GM21367 (cell line): ENCODE data around the gene CINP.
"Not testable (repeated sequence)": the region's sequence is repeated elsewhere in the genome, so short reads cannot be mapped to it uniquely, and the experiment has no call there.

Source experiments
- ATAC-seq: cut with Tn5 transposase; IDR thresholded peaks from one replicate; pipeline ENCODE4 v1.9.1; 2021; ENCODE audit not compliant: unreplicated experiment

Gene CINP

DNA sequence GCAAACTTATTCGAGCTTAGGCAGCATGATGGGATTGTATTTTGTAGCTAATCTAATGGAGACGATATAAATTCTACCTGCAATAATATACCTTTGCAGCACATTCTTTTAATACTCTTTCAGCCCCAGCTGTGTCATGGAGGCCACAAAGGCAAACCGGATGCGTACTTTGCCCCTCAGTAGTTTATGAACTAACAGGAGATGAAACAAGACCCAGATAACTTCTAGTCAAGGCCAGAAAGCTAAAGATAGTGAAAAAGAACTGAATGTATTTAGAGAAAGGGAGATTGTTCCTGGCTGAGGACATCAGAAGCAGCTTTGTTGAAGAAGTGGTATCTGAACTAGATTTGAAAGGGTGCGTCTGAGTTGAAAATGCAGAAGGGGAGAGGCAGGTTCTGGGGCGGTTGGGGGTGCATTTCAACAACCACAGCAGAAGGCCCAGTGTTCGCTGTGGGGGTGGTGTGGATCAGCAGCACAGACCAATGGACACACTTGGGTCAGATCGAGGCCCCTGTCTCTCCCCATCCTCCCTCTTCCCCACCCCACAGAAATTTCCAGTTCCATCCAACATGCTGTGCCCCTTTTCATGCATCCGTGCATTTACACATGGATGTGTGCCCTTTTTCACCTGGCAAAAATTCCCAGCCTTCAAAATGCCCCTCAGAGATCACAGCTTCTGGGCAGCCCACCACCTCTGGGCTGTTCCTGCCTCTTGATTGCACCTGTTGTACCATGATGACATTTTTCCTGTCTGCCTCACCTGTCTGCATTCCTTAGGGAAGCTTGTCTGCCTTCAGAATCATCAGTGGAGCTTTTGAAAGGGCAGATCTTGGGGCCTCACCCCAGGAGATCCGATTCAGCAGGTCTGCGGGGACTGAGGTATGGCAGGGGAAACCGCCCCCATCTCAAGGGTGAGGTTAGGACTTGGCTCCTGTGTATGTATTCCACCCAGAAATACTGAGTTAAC is 41.0 kb downstream of the CINP start:
- ATAC-seq: no peak

DNA sequence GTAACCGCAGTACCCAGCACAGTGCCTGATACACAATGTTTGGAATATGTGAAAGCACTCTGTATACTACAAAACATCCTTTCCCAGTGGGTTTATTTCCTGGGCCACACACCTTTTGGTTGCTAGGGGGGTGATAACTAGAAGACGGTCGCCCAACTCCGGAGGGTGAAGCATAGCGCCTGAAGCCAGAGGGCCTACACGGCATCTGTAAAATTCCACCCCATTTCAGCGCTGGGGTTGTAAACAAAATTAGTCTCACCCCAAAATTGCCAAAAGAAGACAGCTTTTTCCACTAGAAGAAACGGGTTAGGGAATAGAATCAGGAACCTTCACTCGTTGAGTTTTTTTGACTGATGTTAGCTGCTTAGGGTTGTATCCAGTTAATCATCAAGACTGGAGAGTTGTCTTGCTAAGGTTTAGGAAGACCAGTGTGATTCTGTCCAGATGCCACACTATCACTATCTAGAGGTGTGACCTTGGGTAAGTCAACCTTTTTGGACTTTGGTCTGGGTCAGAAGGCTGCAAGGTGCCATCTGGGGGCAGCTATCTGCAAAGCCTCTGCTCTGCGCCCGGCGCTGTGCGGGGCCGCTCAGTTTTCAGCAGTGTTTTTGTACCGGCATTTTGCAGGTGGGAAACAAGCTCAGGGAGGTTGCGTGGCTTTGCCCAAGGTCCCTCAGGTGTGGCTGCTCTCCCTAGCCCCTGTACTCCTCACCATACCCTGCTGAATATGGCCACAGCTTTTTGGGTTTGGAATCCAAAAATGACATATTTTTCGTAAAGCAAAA is 41.8 kb downstream of the CINP start:
- no peak for ATAC-seq

DNA sequence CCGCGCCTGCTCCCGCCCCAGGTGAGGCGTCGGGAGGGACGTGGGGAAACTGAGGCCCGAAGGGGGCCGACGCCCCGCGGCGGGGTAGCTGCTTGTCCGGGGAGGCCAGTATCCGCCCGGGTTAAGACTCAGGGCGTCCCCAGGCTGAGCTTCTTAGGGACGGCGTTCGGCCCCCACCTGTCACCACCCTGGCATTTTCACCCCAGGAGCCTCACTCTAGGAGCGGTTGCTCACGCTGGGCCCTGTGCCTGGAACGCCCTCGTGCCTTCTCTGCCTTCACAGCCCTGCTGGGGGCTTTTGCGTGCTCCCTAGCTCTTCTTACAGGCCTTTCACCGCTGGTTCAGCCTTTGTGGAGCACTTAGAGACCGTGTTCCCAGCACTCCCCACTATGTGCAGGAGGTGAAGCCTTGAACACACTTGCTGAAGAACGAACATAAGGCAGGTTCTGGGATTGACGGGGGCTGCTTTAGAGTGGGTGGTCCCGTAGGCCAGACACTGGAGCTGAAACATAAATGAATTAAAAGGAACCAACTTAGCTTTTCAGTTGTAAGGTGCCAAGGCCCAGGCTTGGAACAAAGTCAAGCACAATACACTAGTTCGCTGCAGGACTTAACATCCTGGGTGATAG is 42.5 kb downstream of the CINP start:
- ATAC-seq: no peak

DNA sequence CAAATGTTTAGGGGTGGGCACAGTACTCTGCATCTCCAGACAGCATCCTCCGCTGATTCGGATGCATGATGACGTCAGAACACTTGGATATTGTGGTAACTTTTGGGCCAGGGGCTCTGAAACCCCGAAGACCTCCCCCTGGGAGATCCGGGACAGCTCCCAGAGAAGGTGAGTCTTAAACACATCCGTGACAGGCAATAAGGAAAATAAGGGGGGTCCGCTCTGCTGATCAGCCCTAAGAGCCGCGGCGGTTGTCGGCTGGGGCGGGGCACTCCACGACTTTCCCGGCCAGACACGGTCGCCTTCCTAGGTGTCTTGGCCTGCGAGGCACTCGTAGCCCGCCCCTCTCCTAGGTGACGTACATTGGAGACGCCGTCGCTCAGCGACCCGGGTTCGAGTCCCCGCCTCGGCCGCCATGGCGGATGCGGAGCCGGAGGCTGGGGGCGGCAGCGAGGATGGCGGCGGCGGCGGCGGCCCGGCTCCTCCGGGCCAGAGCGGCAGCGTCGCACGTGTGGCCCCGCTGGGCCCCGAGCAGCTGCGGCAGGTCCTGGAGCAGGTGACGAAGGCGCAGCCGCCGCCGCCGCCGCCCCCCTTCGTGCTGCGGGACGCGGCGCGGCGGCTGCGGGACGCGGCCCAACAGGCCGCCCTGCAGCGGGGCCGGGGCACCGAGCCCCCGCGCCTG is 43.2 kb downstream of the CINP start, which contains the start of gene ZNF839:
Gene ZNF839, plus strand, starts transcription at position 396 of the 682 bp plus-strand sequence. Its CDS starts 20 bp downstream, at position 416.
- peak; percentile 34 for ATAC-seq

DNA sequence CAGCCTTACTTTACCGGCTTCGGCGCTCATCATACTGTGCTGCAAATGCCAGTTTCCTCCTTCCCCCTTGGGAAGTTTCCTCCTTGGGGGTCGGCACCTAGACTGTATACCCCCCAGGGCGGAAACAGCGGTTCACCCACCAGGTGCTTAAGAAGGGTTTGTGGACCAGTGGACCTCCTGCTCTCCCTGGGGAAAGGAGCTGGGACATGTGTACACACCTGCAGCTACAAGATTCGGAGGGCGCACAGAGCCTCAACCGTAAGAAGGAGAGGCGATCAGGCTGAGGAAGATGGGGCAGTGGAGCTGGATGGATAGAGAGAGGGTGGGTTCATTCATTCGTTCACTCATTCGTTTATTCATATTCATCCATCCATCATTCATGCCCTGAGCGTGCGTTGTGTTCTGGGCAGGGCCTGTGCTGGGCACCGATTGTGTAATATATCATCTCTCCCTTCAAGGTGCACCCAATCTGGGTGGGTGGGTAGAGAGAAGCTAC is 43.9 kb downstream of the CINP start:
- ATAC-seq: no peak

DNA sequence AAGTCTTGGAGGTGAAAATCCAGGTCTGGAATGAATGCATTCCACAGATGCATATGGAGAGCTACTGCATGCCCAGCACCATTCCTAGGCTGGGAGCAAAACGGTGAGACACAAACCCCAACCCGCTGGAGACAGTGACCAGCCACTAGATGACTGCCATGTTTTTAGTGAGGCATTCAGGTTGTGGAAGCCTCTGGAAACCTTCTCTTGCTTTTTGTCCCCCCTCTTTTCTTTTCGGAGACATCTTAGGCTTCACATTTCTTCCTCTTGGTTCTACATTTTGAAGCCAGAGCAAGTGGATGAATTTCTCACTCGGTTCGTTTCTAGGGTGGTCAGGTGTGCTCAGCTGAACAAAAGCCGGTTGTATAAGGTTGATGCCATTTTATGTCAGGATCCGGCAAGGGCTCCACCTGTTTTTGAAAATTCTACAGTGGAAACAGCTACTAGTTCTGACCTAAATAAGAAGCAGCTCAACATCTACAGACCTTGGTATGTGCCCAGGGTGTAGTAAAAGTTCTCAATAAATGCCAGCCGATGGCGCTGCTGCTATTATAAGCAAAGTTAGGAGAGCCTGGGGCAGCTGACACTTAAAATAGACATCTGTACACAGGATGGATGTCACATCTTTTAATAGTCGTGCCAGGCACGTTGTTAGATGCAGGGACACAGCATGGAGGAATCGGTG is 45.0 kb downstream of the CINP start:
- no peak for ATAC-seq

DNA sequence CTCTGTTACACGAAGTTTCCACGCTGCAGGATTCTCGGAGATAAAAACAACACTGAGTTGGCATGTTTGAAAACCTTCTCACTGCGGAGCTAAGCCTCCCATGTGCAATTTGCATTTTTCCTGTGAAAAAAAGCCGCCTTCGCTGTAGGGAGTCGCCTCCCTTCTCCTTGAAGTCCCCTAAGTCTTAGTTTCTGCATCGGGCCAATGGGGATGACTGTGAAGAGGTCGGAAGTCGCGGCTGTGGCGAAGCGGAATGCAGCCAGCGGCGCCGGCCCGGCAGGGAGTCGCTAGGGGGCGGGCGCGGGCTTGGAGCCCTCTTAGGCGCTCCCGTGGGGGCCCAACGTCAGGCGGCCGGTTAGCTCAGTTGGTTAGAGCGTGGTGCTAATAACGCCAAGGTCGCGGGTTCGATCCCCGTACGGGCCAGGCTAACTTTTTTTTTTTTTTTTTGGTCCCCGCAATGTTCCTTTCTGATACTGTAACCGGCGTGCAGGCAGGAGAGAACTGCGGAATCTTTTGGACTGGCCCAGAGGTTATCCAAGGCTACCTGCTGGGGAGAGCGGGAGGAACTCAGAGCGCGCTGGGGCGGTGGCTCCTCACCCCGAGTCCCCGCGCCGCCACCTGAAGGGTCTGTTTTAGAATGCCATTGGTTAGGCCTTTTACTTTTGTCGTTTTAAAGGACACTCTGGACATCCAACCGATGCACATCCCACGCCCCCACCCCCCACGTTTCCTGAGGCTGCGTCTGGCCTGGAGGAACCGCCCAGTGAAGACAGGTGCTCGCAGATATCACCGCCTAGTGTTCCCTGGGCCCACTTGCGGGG is 45.7 kb downstream of the CINP start:
- peak; percentile 64 for ATAC-seq

DNA sequence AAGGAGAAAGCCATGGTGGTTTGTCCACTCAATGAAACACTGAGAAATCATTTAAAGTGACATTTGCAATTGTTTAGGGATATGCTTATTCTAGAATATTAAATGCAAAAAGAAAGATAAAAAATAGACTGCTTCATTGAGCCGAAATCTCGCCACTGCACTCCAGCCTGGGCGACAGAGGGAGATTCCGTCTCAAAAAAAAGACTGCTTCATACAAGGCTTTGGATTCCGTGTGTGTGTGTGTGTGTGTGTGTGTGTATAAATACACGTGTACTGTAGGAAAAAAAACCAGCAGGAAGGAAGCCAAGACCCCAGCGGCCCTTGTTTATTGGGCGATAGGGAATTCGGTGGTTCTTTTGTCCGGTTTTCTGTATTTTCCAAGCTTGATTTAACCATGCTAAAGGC is 46.4 kb downstream of the CINP start:
- no peak for ATAC-seq

DNA sequence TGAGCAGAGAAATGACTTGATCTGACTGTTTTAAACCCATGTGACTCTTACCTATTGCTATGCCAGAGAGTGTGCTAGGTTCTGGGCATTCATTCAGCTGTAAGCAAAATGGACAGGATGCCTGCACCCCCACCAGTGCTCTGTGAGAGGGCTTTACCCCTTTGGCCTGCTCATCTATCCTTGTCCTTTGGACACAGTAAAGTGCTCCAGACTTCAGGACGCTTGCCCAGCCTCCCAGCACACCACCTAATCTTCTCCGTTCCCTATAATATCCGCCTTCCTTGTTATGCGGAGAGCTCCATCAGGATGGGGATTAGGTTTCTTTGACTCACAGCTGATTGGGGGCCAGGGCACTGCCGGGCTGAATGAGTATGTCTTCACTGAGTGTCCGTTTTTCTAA is 47.6 kb downstream of the CINP start:
- no peak for ATAC-seq

DNA sequence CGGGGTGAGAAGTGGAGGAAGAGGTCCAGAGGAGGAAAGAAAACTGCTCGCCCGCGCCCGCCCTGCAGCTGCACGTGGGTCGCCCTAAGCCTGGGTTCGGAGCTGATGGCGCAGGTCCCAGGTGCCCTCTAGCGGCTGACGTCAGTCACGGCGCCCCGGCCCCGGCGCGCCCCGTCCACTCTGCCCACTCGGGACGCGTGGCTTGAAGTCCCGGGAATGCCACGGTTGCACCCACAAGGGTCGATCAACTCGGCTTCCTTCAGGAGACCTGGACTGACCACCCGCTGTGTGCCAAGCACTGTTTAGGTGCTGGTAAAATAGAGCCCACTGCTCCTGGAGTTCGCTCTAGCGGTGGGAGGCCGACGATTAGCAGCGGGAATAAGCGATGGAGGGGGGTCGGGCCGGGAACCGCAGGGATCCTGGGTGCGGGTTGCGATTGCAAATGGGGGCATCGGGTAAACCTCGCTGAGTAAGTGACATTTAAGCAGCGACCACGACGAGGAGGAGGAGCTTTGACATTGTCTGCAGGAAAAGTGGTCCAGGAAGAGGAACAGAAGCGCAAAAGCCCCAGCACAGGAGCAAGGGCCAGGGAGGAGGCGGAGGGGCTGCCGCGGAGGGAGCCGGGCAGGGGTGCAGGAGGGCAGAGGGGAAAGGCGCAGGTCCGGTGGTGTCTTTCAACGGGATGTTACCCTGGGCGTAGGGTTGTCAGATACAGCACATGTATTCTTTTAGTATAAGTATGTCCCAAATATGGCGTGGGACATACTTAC is 48.3 kb downstream of the CINP start:
- ATAC-seq: peak; percentile 67

DNA sequence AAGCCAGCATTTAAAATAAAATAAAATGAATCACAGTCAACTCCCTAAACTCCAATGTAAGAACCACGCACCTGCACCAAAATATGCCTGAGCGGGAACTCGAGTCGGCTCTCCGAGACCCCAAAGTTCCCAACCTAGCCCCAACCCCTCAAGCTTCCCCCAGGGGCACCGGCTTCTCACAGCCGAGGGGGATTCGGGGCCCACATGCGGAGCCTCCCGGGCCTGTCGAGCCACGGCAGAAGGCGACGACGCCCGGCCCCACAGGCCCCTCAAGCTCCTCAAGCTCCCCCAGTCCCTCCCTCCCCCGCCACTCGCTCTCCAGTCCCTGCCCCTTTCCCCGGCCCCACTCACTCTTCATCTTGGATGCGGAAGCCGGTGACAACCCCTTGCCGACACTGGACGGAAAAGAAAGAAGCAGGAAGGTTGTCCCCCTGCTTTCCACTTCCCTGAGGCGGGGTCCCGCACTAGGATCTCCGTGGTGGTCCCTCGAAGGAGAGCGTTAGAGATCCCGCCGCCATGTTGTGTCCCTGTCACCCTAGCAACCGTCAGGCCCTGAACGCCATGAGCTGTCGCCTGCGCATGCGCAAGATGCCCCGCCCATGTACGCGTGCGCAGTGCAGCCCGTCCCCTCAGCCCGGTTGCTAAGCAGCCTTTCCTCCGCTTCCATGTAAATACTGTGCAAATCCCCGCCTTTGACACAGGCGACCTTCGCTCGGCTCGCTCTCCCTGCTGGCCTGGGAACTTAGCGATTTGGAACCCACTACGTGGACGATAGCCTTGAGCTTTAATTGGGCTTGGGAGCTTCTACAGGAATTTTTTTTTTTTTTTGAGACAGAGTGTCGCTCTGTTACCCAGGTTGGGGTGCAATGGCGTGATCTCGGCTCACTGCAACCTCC is 57.8 kb downstream of the CINP start, which contains the start of gene MOK:
Gene MOK, minus strand, starts transcription at position 554 of the 896 bp plus-strand sequence. Its CDS starts 196 bp downstream, at position 358.
- peak; percentile 89 for ATAC-seq

DNA sequence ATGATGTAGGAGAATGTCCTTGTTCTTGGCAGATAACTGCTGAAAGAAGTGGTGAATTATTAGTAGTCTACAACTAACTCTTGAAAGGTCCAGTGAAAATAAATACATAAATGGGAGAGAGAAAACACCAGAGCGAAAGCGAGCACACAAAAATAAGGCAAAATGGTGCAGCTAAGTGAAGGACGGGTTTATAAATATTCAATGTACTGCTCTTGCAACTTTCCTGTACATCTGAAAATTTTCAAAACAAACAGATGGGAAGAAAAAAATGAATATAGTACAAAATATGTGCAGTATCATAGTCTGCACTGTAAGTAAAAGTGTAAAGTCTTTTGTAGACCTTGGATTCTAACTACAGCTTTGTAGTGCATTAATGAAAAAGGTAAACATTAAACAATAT is 59.0 kb downstream of the CINP start:
- ATAC-seq: no peak

DNA sequence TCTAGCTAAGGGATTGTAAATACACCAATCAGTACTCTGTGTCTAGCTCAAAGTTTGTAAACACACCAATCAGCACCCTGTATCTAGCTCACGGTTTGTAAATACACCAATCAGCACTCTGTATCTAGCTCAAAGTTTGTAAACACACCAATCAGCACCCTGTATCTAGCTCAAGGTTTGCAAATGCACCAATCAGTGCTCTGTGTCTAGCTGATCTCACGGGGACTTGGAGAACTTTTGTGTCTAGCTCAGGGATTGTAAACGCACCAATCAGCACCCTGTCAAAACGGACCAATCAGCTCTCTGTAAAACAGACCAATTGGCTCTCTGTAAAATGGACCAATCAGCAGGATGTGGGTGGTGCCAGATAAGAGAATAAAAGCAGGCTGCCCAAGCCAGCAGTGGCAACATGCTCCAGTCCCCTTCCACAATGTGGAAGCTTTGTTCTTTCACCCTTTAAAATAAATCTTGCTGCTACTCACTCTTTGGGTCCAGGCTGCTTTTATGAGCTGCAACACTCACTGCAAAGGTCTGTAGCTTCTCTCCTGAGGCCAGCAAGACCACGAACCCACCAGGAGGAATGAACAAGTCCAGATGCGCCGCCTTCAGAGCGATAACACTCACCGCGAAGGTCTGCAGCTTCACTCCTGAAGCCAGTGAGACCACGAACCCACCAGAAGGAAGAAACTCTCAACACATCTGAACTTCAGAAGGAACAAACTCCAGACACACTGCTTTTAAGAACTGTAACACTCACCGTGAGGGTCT is 64.2 kb downstream of the CINP start:
- ATAC-seq: not testable (repeated sequence)
